Ectodermal cell (in vitro differentiated cells): Measurements from ENCODE around the gene DLX1.
"Not testable (repeated sequence)": the region's sequence is repeated elsewhere in the genome, so short reads cannot be mapped to it uniquely, and the experiment has no call there.

Experiments used
- H3K27ac ChIP-seq: 2 replicates; pipeline ENCODE4 v1.7.0; 2013; ENCODE audit warnings: mild to moderate bottlenecking, low read depth, low read length; ENCODE audit not compliant: insufficient read depth, poor library complexity, severe bottlenecking
- H3K27me3 ChIP-seq: 2 replicates; pipeline ENCODE4 v1.7.0; 2013; ENCODE audit warnings: mild to moderate bottlenecking, low read length; ENCODE audit not compliant: insufficient read depth, control insufficient read depth, poor library complexity, severe bottlenecking
- H3K36me3 ChIP-seq: one replicate; pipeline ENCODE4 v1.7.0; 2013; ENCODE audit warnings: low read length; ENCODE audit not compliant: control insufficient read depth, insufficient read depth
- H3K4me1 ChIP-seq: one replicate; pipeline ENCODE4 v1.7.0; 2013; ENCODE audit warnings: low read length; ENCODE audit not compliant: control insufficient read depth, insufficient read depth
- H3K4me3 ChIP-seq: 2 replicates; pipeline ENCODE4 v1.7.0; 2013; ENCODE audit warnings: low read depth, low read length, control low read depth; ENCODE audit not compliant: insufficient read depth
- H3K9me3 ChIP-seq: 2 replicates; pipeline ENCODE4 v1.7.0; 2013; ENCODE audit warnings: mild to moderate bottlenecking, low read length, moderate library complexity; ENCODE audit not compliant: control insufficient read depth
- WGBS, 2 experiments: methylation state at CpG; one replicate each; pipeline ENCODE4 v1.1.7; 2013; ENCODE audit warnings: missing lambda C conversion rate in 2 of 2; 5-methylcytosine and 5-hydroxymethylcytosine counted together

Gene DLX1

DNA sequence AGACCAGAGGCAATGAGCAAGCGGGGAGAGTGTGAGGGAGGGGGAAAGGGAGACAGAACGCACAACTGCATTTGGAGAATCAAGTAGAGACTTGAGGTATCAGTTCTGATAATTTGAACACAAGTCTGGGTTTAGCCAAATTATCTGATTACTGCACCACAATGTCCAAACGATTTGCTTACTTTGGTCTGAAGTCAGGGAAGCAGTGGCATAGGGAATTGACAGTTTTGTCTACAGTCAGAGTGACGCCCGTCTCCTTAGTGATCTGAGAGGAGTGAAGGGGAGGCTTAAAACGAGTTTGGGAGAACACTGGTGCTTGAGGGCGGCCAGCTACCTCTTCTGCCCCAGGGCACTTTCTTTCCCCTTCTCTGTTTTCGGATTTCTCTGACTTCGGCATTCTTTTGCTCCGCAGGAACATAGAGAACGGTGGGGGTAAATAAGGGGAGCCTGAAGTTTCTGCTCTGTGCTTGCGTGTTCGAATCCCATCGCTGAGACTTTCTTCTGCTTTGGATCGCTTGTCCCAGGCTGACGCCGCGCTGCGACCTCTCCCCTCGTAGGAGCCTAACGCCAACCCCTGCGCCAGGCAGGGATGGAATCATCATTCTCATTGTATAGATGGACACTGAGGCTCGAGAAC lies 20.3 kb downstream of the DLX1 start:
- H3K36me3 ChIP-seq, result no peaks in the 10 kb centered on the region
- no peak overlapping the region for H3K4me3 ChIP-seq
- H3K9me3 ChIP-seq, result no peaks in the 10 kb centered on the region
- H3K4me1 ChIP-seq, result peaks cover 8% of the 10 kb centered on the region
- peaks cover 95% of the 10 kb centered on the region for H3K27me3 ChIP-seq
- no peak overlapping the region for H3K27ac ChIP-seq
- WGBS, 2 experiments, result 16% methylated on average over 23 of the region's 23 CpGs

DNA sequence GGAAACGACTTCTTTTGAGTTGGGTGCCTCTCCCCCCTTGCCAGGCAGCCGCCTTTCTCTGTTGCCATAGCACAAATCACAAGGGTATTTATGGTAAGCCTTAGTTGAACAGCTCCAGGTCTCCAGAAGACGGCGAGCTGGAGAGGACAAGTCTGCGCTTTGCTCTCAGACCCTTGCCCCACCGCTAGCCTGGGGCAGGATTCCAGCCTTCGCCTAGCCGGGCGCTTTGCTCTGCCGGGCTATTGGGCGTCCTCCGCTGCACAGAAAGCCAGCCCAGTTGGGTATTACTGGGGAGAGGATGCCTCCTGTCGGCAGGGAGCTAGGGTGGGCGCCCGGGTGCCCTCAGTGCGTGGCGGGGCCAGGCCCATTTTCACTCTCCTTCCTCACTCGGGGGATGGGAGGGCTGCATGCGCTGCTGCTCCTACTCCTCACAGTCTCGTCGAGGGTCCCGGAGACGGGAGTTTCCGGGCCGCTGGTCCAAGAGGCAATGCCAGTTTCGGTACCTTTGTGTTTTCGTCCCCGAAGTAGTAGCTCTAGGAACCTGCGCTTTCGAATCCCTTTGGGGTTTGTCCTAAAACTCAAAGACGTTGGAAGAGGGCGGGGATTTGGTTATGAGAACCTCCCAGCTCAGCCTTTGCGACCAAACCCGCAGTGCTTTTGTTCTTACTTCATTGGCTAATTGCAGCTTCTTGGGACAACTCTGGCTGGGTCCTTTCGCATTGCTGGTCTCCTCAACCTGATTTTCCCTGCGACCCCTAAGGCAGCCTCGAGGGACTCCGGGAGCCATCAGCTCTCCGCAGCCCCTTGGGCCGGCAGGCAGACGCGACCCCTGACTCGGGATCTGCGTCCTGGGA lies 21.0 kb downstream of the DLX1 start:
- H3K4me3 ChIP-seq, result peak overlapping the region; percentile 29
- H3K4me1 ChIP-seq, result peaks cover 3% of the 10 kb centered on the region
- H3K9me3 ChIP-seq, result no peaks in the 10 kb centered on the region
- WGBS, 2 experiments, result 4% methylated on average over 44 of the region's 44 CpGs
- H3K27ac ChIP-seq, result no peak overlapping the region
- H3K27me3 ChIP-seq, result peaks cover 88% of the 10 kb centered on the region
- no peaks in the 10 kb centered on the region for H3K36me3 ChIP-seq

DNA sequence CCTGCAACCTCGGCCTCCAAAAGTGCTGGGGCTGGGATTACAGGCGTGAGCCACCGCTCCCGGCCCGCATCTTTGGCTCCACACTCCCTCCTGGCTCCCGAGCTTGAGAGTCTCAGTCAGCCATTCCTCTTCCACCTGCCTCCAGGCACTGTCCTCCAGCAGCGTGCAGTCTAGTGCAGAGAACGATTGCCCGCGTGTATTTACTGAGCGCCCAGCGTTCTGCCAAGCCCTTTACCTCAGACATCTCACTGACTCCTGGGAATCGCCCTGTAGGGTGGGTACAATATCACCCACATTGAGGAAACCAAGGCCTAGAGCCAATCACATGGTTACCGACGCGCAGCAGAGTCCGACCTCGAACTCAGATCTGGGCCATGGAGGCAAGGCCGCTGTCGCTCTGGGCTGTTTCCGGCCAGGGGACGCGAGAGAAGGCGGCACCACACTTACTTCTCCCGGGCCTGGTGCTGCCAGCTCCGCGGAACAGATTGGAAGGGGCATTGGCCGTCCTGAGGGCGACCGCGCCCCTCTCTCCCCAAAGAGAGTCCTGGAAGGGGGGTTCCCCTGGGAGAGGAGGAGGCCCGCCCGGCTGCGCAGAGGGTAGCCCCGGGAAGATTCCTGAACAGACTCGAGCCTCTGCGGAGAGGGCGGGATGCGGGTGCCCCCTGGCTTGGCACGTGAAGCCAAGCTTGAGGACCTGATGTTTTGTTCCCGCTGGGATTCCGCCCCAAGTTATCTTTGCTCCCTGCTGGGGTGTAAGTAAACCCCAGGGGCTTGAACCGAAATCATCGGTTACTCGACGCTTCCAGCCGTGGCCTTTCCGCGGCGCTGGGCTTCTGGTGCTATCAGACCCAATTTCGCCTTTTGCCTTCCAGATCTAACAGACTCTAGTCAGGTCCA lies 22.6 kb downstream of the DLX1 start:
- Histone ChIP-seq H3K27me3 (peaks cover 72% of the 10 kb centered on the region), H3K36me3 (no peaks in the 10 kb centered on the region), H3K27ac (no peak overlapping the region), H3K9me3 (no peaks in the 10 kb centered on the region), H3K4me1 (no peaks in the 10 kb centered on the region), H3K4me3 (no peak overlapping the region)
- 91 to 94% methylated on average over 51 of the region's 51 CpGs for WGBS, 2 experiments

GRCh38 chr2:172108587-172108930 lies 23.3 kb downstream of the DLX1 start:
- H3K4me3 ChIP-seq, result no peak overlapping the region
- no peak overlapping the region for H3K27ac ChIP-seq
- H3K27me3 ChIP-seq, result peaks cover 65% of the 10 kb centered on the region
- WGBS, 2 experiments, result 85 to 89% methylated on average over 8 of the region's 8 CpGs
- H3K4me1 ChIP-seq, result no peaks in the 10 kb centered on the region
- H3K9me3 ChIP-seq, result no peaks in the 10 kb centered on the region
- no peaks in the 10 kb centered on the region for H3K36me3 ChIP-seq

DNA sequence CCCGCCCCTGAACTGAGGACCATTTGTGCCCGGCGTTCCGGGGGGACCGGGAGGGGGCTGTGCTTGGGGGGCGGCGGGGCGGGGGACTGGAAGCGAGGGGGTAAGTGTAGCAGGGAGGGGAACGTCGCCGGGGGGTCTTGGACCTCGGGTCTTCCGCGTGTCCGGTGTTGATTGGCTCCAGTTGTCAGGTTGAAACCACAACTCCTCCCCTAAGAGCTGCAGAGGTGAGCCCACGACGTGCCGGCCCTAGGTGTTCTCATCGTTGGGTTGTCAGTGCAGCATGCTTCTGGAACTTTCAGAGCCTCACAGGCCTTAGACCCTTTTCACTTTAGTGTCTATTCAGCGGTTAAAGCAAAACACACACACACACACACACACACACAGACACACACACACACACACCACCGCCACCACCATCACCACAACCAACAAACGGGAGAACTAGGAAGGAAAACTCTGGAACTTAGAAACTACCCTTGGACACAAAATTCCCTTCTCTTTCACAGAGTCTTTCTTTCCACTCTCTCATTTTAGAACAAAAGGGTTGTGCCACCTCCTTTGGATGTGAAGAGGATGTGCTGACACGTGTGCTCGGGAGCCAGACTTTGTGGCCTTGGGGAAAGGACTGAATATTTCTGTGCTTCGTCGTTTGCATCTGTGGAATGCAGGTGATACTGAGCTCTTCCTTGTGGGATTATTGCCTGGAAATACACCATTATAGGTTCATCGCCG lies 24.1 kb downstream of the DLX1 start:
- 85 to 87% methylated on average over 29 of the region's 29 CpGs for WGBS, 2 experiments
- H3K27me3 ChIP-seq, result peaks cover 57% of the 10 kb centered on the region

DNA sequence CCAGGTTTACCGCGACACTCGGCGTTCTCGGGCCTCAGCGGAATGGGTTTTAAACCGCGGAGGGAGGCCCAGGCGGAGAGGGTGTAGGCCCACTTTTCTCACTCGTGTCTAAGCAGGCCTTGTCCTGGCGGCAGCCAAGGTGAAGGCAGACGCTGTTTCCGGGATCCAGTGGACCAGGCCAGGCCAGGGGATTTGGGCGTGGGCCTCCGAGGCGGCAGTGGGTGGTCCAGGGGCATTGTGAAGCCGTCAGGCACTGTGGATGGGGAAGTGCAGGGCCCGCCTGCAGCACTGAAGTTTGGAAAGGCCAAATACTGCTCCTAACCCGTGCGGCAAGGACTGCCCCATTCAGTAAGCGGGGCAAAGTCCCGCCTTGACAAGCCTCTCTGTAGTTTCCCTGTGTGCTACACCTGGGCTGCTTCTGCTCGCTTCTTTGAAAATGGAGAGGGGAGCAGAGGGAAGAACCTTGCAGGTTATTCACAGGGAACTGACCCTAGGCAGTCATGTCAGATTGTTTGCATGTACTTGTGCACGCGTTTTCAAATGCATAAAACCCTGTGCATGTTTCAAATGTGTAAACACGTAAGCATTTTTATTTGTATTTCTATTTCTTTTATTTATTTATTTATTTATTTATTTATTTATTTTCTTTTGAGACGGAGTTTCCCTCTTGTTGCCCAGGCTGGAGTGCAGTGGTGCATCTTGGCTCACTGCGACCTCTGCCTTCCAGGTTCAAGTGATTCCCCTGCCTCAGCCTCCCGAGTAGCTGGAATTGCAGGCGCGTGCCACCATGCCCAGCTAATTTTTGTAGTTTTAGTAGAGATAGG lies 24.9 kb downstream of the DLX1 start:
- Histone ChIP-seq H3K4me1 (no peaks in the 10 kb centered on the region), H3K4me3 (no peak overlapping the region), H3K36me3 (no peaks in the 10 kb centered on the region), H3K27ac (no peak overlapping the region), H3K9me3 (no peaks in the 10 kb centered on the region), H3K27me3 (peaks cover 49% of the 10 kb centered on the region)
- WGBS, 2 experiments, result 75 to 76% methylated on average over 30 to 31 of the region's 31 CpGs

More for the DNA sequence above, 24.1 kb downstream of the DLX1 start:
- no peaks in the 10 kb centered on the region for H3K36me3 ChIP-seq
- no peaks in the 10 kb centered on the region for H3K4me1 ChIP-seq
- H3K4me3 ChIP-seq, result no peak overlapping the region
- no peak overlapping the region for H3K27ac ChIP-seq
- no peaks in the 10 kb centered on the region for H3K9me3 ChIP-seq

DNA sequence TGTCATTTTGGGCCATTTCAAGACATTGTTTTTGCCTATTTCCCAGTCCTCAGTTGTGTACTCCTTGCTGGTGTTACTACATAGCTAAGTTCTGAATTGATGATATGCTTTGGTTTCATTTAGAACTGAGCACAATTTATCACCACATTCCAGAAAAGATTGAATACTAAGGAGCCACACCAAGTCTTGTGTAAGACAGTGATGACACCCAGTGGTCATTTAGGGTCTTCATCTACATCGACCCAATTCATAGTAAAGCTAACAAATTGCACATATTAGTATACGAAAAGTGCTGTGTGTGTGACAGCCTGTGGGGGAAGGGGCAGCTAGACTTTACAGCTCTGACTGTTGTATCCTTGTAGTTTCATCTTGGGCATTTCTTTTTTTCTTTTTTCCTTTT lies 28.3 kb downstream of the DLX1 start:
- no peaks in the 10 kb centered on the region for H3K4me1 ChIP-seq
- no peak overlapping the region for H3K4me3 ChIP-seq
- WGBS, 2 experiments, result 67 to 78% methylated on average over 2 of the region's 2 CpGs
- H3K27me3 ChIP-seq, result peaks cover 15% of the 10 kb centered on the region
- H3K36me3 ChIP-seq, result no peaks in the 10 kb centered on the region
- no peaks in the 10 kb centered on the region for H3K9me3 ChIP-seq
- H3K27ac ChIP-seq, result no peak overlapping the region

- 87 to 96% methylated on average over 6 of the region's 6 CpGs for WGBS, 2 experiments
Observed at GRCh38 chr2:172114176-172114575, 28.9 kb downstream of the DLX1 start.

DNA sequence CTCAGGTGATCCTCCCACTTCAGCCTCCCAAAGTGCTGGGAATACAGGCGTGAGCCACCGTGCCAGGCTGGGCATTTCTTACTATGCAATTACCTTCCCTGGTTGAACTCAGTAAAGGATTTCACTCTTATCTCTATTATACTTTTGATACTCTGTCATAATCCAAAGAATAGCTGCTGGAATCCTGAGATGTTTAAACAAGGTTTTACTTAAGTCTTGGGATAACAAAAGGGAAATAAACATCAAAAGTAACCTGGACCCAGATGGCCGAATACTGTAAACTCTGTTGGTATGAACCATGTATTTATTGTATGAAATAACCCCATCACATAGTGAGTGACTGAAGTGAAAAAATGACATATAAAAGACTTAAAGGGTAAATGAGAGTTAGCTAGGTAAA lies 29.3 kb downstream of the DLX1 start:
- no peak overlapping the region for H3K27ac ChIP-seq
- 86 to 95% methylated on average over 3 of the region's 3 CpGs for WGBS, 2 experiments
- no peaks in the 10 kb centered on the region for H3K36me3 ChIP-seq
- H3K9me3 ChIP-seq, result no peaks in the 10 kb centered on the region
- H3K27me3 ChIP-seq, result peaks cover 8% of the 10 kb centered on the region
- no peaks in the 10 kb centered on the region for H3K4me1 ChIP-seq
- H3K4me3 ChIP-seq, result no peak overlapping the region

More at GRCh38 chr2:172114176-172114575, 28.9 kb downstream of the DLX1 start:
- not testable (repeated sequence) for H3K36me3 ChIP-seq, H3K4me1 ChIP-seq, H3K9me3 ChIP-seq, H3K4me3 ChIP-seq, H3K27ac ChIP-seq
- H3K27me3 ChIP-seq, result peaks cover 11% of the 10 kb centered on the region
